Left lung (tissue), 10 donors: Measurements from ENCODE around the gene ARHGAP26. TPM values are rescaled to one million over a fixed set of nuclear protein-coding genes. Genes with fewer than 3 reads are reported as not detected.

ENCODE experiments used
- ATAC-seq: fragments of 200-7000 bp; cut with Tn5 transposase; one replicate; pipeline ENCODE4 v1.9.1; 2020; ENCODE audit warnings: moderate library complexity
- DNase-seq, 4 donors: peaks; one replicate each; pipeline ENCODE4 v3.0.0-alpha.2; 2013 to 2020
- H3K27ac ChIP-seq, 2 donors: fragments of 200-600 bp; sonication (generic) in 1 of 2; one replicate each; pipeline versions ENCODE4 v1.5.0 to v1.8.0; 2020 to 2021
- H3K27me3 ChIP-seq, 2 donors: fragments of 200-600 bp; sonication (generic) in 1 of 2; one replicate each; pipeline versions ENCODE4 v1.5.0 to v1.8.0; 2020 to 2021
- H3K36me3 ChIP-seq, 2 donors: fragments of 200-600 bp; sonication (generic) in 1 of 2; one replicate each; pipeline versions ENCODE4 v1.5.0 to v1.8.0; 2020 to 2021
- H3K4me1 ChIP-seq, 2 donors: fragments of 200-600 bp; one replicate each; pipeline ENCODE4 v1.8.0; 2021
- H3K4me3 ChIP-seq, 2 donors: fragments of 200-600 bp; sonication (generic) in 1 of 2; one replicate each; pipeline versions ENCODE4 v1.5.0 to v1.8.0; 2020 to 2021; ENCODE audit warnings: mild to moderate bottlenecking in 1 of 2
- H3K9me3 ChIP-seq, 2 donors: fragments of 200-600 bp; sonication (generic) in 1 of 2; one replicate each; pipeline versions ENCODE4 v1.5.0 to v1.8.0; 2020 to 2021
- CTCF ChIP-seq, 2 donors: fragments of 200-600 bp; sonication (generic) in 1 of 2; IDR thresholded peaks; one replicate each; pipeline versions ENCODE4 v1.5.0 to v1.8.0; 2021; ENCODE audit warnings: antibody characterized with exemption in 2 of 2
- intact Hi-C, 2 donors: fragments of 100-400 bp; cut with DNase I; formaldehyde crosslinking; loops; one replicate each; pipeline versions ENCODE4 v1.11.2 to v1.14.2; 2022
- polyA plus RNA-seq, 6 donors: library from polyadenylated mRNA; unstranded; fragments of 120-200 nt; gene quantifications; one replicate each; pipeline ENCODE4 v1.2.1, GENCODE V29; 2013; ENCODE audit not compliant: insufficient read length in 6 of 6
- total RNA-seq, 2 donors: library from RNA; stranded (reverse); fragmentation: NEBNext Ultra II Directional; extraction: Animal tissue kit (Norgen Biotek cat#: 25700); gene quantifications; one replicate each; pipeline ENCODE4 v1.2.1, GENCODE V29; 2021
- donor health status: DM: no; HTN: yes; CAD: no.
- donor health status: DM: no; HTN: no; CAD: no.

The ARHGAP26 gene
- total and polyA plus RNA-seq, 8 donors = 13.9 to 61.9 (median 14.9) TPM

- Histone ChIP-seq H3K36me3 (no peaks in the 10 kb centered on the region), H3K27me3 (no peaks in the 10 kb centered on the region), H3K27ac (peak overlapping the region in 1 of 2 donors; percentile 58), H3K4me3 (no peak overlapping the region), H3K9me3 (no peaks in the 10 kb centered on the region), H3K4me1 (peaks cover 0 to 65% of the 10 kb centered on the region in 2 donors)
- peak; percentile 59 for ATAC-seq
- intact Hi-C loops = no loop called here
- DNase-seq = no peak
- no peak for TF ChIP-seq CTCF (IDR thresholded peaks at IDR 0.05)
These were observed 90.8 kb downstream of the ARHGAP26 start for GRCh38 chr5:142861011-142861410.

GRCh38 chr5:142862594-142862993 lies 92.4 kb downstream of the ARHGAP26 start:
- no peaks in the 10 kb centered on the region for H3K9me3 ChIP-seq
- H3K36me3 ChIP-seq = no peaks in the 10 kb centered on the region
- DNase-seq (no peak), ATAC-seq (no peak)
- H3K4me1 ChIP-seq = peaks cover 0 to 69% of the 10 kb centered on the region in 2 donors
- no peak overlapping the region for H3K4me3 ChIP-seq
- intact Hi-C loops = no loop called here
- no peaks in the 10 kb centered on the region for H3K27me3 ChIP-seq
- TF ChIP-seq CTCF (IDR thresholded peaks at IDR 0.05) = no peak
- no peak overlapping the region for H3K27ac ChIP-seq

- peaks cover 0 to 68% of the 10 kb centered on the region in 2 donors for H3K4me1 ChIP-seq
- no peak for ATAC-seq
- H3K27me3 ChIP-seq = no peaks in the 10 kb centered on the region
- H3K9me3 ChIP-seq = no peaks in the 10 kb centered on the region
- no peak overlapping the region for H3K4me3 ChIP-seq
- H3K27ac ChIP-seq = no peak overlapping the region
- H3K36me3 ChIP-seq = no peaks in the 10 kb centered on the region
- DNase-seq = no peak
- no peak for TF ChIP-seq CTCF (IDR thresholded peaks at IDR 0.05)
- intact Hi-C loops = no loop called here
These were observed 93.7 kb downstream of the ARHGAP26 start for GRCh38 chr5:142863856-142864255.

GRCh38 chr5:142864290-142865260 lies 94.4 kb downstream of the ARHGAP26 start:
- no peak overlapping the region for H3K4me3 ChIP-seq
- no peak for TF ChIP-seq CTCF (IDR thresholded peaks at IDR 0.05)
- H3K27ac ChIP-seq = no peak overlapping the region
- H3K36me3 ChIP-seq = no peaks in the 10 kb centered on the region
- no peak for DNase-seq
- no peak for ATAC-seq
- no peaks in the 10 kb centered on the region for H3K9me3 ChIP-seq
- H3K4me1 ChIP-seq = peaks cover 0 to 68% of the 10 kb centered on the region in 2 donors
- H3K27me3 ChIP-seq = no peaks in the 10 kb centered on the region
- intact Hi-C loops = no loop called here

GRCh38 chr5:142865631-142866030 lies 95.5 kb downstream of the ARHGAP26 start:
- DNase-seq (no peak), ATAC-seq (no peak)
- H3K36me3 ChIP-seq = no peaks in the 10 kb centered on the region
- H3K4me3 ChIP-seq = no peak overlapping the region
- H3K4me1 ChIP-seq = peaks cover 0 to 67% of the 10 kb centered on the region in 2 donors
- H3K27ac ChIP-seq = no peak overlapping the region
- intact Hi-C loops = no loop called here
- no peak for TF ChIP-seq CTCF (IDR thresholded peaks at IDR 0.05)
- H3K27me3 ChIP-seq = no peaks in the 10 kb centered on the region
- no peaks in the 10 kb centered on the region for H3K9me3 ChIP-seq
